ENCODE data around the gene ATRX. TPM values are rescaled to one million over a fixed set of nuclear protein-coding genes. Genes with fewer than 3 reads are reported as not detected.
"Not testable (repeated sequence)": the region's sequence is repeated elsewhere in the genome, so short reads cannot be mapped to it uniquely, and the experiment has no call there.

ATRX gene
- total RNA-seq, 1 donor from 2014 or later: 107 TPM

DNA sequence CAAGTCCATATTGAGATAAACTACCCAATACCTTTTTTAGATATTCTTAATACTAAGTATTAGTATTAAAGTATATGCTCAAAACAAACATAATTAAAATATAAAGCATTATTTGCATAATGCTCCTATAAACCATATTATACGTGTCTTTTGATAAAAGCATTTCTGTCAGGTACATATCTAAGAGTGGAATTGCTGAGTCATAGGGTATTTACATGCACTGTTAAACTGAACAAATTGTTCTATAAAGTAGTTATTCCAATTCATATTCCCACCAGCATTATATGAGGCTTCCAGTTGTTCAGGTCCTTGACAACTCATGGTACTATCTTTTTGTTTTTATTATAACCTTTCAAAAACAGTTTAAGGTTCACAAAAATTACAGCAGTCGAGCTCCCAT lies 224.6 kb downstream of the ATRX start:
- Histone ChIP-seq H3K36me3 (no peaks in the 10 kb centered on the region), H3K4me1 (no peaks in the 10 kb centered on the region), H3K27ac (no peak overlapping the region), H3K9me3 (no peaks in the 10 kb centered on the region), H3K4me3 (no peak overlapping the region), H3K27me3 (no peaks in the 10 kb centered on the region)
- DNase-seq (ENCODE audit: extremely low spot score in 2 of 2): no peak
- intact Hi-C loops (cut with DNase I): no loop called here
- TF ChIP-seq POLR2A (IDR thresholded peaks at IDR 0.05): no peak
- TF ChIP-seq, protein P1, sequence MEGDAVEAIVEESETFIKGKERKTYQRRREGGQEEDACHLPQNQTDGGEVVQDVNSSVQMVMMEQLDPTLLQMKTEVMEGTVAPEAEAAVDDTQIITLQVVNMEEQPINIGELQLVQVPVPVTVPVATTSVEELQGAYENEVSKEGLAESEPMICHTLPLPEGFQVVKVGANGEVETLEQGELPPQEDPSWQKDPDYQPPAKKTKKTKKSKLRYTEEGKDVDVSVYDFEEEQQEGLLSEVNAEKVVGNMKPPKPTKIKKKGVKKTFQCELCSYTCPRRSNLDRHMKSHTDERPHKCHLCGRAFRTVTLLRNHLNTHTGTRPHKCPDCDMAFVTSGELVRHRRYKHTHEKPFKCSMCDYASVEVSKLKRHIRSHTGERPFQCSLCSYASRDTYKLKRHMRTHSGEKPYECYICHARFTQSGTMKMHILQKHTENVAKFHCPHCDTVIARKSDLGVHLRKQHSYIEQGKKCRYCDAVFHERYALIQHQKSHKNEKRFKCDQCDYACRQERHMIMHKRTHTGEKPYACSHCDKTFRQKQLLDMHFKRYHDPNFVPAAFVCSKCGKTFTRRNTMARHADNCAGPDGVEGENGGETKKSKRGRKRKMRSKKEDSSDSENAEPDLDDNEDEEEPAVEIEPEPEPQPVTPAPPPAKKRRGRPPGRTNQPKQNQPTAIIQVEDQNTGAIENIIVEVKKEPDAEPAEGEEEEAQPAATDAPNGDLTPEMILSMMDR (IDR thresholded peaks at IDR 0.05): no peak
- no peak for TF ChIP-seq POLR2AphosphoS5 (IDR thresholded peaks at IDR 0.05; ENCODE audit: insufficient read depth in 1 of 2, low read depth in 1 of 2)

DNA sequence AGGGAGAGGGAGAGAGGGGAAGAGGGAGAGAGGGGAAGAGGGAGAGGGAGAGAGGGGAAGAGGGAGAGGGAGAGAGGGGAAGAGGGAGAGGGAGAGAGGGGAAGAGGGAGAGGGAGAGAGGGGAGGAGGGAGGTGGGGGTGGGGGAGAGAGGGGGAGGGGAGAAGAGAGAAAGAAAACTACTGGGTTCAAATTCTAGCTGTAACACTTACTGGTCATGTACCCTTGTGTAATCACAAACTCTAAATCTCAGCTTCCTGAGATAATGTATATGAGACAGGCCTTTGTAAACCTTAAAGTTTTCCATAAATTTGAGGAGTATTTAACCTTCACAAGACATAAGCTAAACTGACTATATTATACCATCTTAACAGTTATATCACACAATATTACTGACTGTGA lies 229.7 kb downstream of the ATRX start:
- no peak for DNase-seq (ENCODE audit: extremely low spot score in 2 of 2)
- Histone ChIP-seq H3K4me3 (no peak overlapping the region), H3K36me3 (no peaks in the 10 kb centered on the region), H3K27ac (no peak overlapping the region), H3K27me3 (no peaks in the 10 kb centered on the region), H3K9me3 (no peaks in the 10 kb centered on the region), H3K4me1 (no peaks in the 10 kb centered on the region)
- intact Hi-C loops (cut with DNase I): no loop called here
- TF ChIP-seq, protein P1 (IDR thresholded peaks at IDR 0.05): no peak
- TF ChIP-seq POLR2A (IDR thresholded peaks at IDR 0.05): no peak
- TF ChIP-seq POLR2AphosphoS5 (IDR thresholded peaks at IDR 0.05; ENCODE audit: insufficient read depth in 1 of 2, low read depth in 1 of 2): no peak

DNA sequence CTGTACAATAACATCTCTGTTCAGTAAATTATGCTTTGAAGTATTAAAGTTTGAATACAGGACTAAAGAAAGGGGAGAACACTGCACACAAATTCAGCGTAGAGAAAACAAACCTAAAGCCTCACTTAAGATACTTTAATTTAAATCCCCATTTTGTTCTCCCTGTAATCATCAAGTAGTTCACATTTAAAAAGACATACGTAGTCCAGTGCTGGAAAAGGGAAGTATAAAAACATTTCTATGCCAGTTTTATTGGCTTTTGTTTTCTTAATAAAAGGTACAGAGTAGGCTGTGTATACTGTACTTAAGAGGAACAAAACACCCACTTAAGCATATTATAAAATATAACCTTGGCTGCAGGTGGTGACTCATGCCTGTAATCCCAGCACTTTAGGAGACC lies 237.3 kb downstream of the ATRX start:
- TF ChIP-seq POLR2A (IDR thresholded peaks at IDR 0.05) (no peak), POLR2AphosphoS5 (IDR thresholded peaks at IDR 0.05; ENCODE audit: insufficient read depth in 1 of 2, low read depth in 1 of 2) (no peak)
- TF ChIP-seq, protein P1 (IDR thresholded peaks at IDR 0.05): no peak

DNA sequence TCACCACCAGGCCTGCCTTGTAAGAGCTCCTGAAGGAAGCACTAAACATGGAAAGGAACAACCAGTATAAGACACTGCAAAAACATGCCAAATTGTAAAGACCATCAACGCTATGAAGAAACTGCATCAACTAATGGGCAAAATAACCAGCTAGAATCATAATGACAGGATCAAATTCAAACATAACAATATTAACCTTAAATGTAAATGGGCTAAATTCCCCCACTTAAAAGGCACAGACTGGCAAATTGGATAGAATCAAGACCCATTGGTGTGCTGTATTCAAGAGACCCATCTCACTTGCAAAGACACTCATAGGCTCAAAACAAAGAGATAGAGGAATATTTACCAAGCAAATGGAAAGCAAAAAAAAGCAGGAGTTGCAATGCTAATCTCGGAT lies 246.2 kb downstream of the ATRX start:
- H3K27me3 ChIP-seq; H3K4me1 ChIP-seq; H3K4me3 ChIP-seq; H3K36me3 ChIP-seq; H3K9me3 ChIP-seq; intact Hi-C loops (cut with DNase I); H3K27ac ChIP-seq; DNase-seq (ENCODE audit: extremely low spot score in 2 of 2): not testable (repeated sequence)

More for the DNA sequence above, 237.3 kb downstream of the ATRX start:
- Histone ChIP-seq H3K27me3 (no peaks in the 10 kb centered on the region), H3K9me3 (no peaks in the 10 kb centered on the region), H3K36me3 (no peaks in the 10 kb centered on the region), H3K27ac (no peak overlapping the region), H3K4me3 (no peak overlapping the region), H3K4me1 (no peaks in the 10 kb centered on the region)
- no peak for DNase-seq (ENCODE audit: extremely low spot score in 2 of 2)
- intact Hi-C loops (cut with DNase I): no loop called here

DNA sequence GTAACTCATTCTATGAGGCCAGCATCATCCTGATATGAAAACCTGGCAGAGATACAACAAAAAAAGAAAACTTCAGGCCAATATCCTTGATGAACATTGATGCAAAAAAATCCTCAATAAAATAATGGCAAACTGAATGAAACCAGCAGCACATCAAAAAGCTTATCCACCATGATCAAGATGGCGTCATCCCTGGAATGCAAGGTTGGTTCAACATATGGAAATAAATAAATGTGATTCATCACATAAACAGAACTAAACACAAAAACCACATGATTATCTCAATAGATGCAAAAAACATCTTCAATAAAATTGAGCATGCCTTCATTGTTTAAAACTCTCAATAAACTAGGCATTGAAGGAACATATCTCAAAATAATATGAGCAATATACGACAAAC lies 254.8 kb downstream of the ATRX start:
- H3K4me3 ChIP-seq; H3K4me1 ChIP-seq; DNase-seq (ENCODE audit: extremely low spot score in 2 of 2); intact Hi-C loops (cut with DNase I); H3K9me3 ChIP-seq; H3K27ac ChIP-seq; H3K36me3 ChIP-seq; H3K27me3 ChIP-seq: not testable (repeated sequence)

DNA sequence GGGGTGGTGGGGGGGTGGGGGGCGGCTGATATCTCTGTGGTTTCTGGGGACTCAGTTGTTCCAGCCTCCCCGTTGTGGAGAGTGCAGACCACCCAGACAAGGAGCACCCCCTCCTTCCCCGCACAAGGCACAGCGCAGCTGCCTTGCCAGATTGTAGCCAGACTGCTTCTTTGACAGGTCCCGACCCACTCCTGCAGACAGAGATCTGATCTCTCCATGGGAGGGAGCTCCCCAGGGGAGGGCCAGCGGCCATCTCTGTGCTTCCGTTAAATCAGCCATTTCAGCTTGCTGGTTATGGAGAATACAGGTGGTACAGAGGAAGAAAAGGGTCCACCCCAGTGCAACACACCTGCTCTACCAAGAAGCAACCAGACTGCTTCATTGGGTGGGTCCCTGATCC lies 258.0 kb downstream of the ATRX start:
- Histone ChIP-seq H3K27me3 (no peaks in the 10 kb centered on the region), H3K4me3 (no peak overlapping the region), H3K9me3 (no peaks in the 10 kb centered on the region), H3K4me1 (no peaks in the 10 kb centered on the region), H3K27ac (no peak overlapping the region), H3K36me3 (no peaks in the 10 kb centered on the region)
- intact Hi-C loops (cut with DNase I): no loop called here
- no peak for DNase-seq (ENCODE audit: extremely low spot score in 2 of 2)
- no peak for TF ChIP-seq POLR2AphosphoS5 (IDR thresholded peaks at IDR 0.05; ENCODE audit: insufficient read depth in 1 of 2, low read depth in 1 of 2)
- no peak for TF ChIP-seq POLR2A (IDR thresholded peaks at IDR 0.05)
- TF ChIP-seq, protein P1 (IDR thresholded peaks at IDR 0.05): no peak
